Parathyroid adenoma (tissue), 2 donors: ENCODE results near the gene SLC44A3.

ENCODE experiments used
- H2AFZ ChIP-seq: fragments of 300-600 bp; sonication (generic); one replicate; pipeline ENCODE4 v1.7.0; 2017; ENCODE audit warnings: antibody characterized with exemption, mild to moderate bottlenecking
- H3K27ac ChIP-seq: fragments of 300-600 bp; sonication (generic); one replicate; pipeline ENCODE4 v1.7.0; 2017
- H3K27me3 ChIP-seq: fragments of 300-600 bp; sonication (generic); one replicate; pipeline ENCODE4 v1.7.0; 2017; ENCODE audit warnings: low read length; ENCODE audit not compliant: control insufficient read depth, insufficient read depth
- H3K36me3 ChIP-seq: fragments of 300-600 bp; sonication (generic); one replicate; pipeline ENCODE4 v1.7.0; 2017; ENCODE audit warnings: low read length; ENCODE audit not compliant: control insufficient read depth, insufficient read depth
- H3K4me1 ChIP-seq: fragments of 300-600 bp; sonication (generic); one replicate; pipeline ENCODE4 v1.7.0; 2017; ENCODE audit warnings: control low read depth
- H3K4me2 ChIP-seq: fragments of 300-600 bp; sonication (generic); one replicate; pipeline ENCODE4 v1.7.0; 2017; ENCODE audit warnings: low read length
- H3K4me3 ChIP-seq: fragments of 300-600 bp; sonication (generic); one replicate; pipeline ENCODE4 v1.7.0; 2017; ENCODE audit warnings: low read depth, low read length
- H3K79me2 ChIP-seq: fragments of 300-600 bp; sonication (generic); one replicate; pipeline ENCODE4 v1.7.0; 2017; ENCODE audit warnings: control low read depth
- H3K9ac ChIP-seq: fragments of 300-600 bp; sonication (generic); one replicate; pipeline ENCODE4 v1.7.0; 2017; ENCODE audit warnings: mild to moderate bottlenecking
- H3K9me3 ChIP-seq: fragments of 300-600 bp; sonication (generic); one replicate; pipeline ENCODE4 v1.7.0; 2017; ENCODE audit warnings: low read length; ENCODE audit not compliant: control insufficient read depth
- TF ChIP-seq, protein P1 (sequence below): fragments of 300-600 bp; sonication (generic); IDR thresholded peaks from one replicate; pipeline ENCODE4 v1.7.0; 2017; ENCODE audit warnings: antibody characterized with exemption, mild to moderate bottlenecking
- donor health status: primary hyperparathyroidism.

Gene SLC44A3

DNA sequence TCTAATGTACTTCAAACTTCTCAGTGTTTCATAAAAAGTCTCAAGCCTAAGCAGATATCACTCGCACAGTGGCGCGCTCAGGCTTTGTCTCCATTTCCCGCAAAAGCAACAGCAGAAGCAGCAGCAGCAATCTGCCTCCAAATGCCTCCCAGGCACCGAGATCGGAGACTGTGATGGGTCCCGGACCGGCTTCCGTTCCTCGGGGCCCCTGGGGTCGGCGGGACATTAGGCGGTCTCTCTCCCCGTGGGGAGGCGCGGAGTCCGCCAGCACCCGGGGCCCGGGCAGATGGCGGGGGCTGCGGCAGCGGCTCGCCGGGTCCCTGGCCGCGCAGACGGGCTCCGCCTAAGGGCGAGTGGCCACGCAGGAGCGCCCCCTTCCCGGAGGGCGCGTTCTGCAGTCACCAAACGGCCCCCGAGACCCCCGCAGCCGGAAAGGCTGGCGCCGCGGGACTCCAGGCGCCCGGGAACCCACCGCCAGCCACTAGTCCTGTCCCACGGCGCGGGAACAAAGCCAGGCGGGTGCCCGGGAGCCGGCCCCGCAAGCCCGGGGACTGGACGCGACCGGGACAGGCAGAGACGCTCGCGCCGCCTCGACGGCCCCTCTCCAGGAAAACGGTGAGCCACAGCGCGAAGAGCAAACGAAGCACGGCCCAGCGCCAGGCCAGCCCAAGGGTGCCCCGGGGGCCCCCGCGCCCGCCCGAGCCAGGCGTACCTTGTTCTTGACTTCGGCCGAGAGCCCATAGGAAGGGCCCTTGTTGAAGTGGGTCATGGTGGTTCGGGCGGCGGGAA is 106.2 kb downstream of the SLC44A3 start:
- Histone ChIP-seq H3K27me3 (no peaks in the 10 kb centered on the region), H3K9me3 (no peaks in the 10 kb centered on the region), H2AFZ (peak overlapping the region; percentile 89), H3K4me2 (peak overlapping the region; percentile 66), H3K4me3 (peak overlapping the region; percentile 72), H3K27ac (peak overlapping the region; percentile 80), H3K79me2 (peaks cover 13% of the 10 kb centered on the region), H3K36me3 (no peaks in the 10 kb centered on the region), H3K4me1 (no peaks in the 10 kb centered on the region), H3K9ac (peak overlapping the region; percentile 67)
- TF ChIP-seq, protein P1, sequence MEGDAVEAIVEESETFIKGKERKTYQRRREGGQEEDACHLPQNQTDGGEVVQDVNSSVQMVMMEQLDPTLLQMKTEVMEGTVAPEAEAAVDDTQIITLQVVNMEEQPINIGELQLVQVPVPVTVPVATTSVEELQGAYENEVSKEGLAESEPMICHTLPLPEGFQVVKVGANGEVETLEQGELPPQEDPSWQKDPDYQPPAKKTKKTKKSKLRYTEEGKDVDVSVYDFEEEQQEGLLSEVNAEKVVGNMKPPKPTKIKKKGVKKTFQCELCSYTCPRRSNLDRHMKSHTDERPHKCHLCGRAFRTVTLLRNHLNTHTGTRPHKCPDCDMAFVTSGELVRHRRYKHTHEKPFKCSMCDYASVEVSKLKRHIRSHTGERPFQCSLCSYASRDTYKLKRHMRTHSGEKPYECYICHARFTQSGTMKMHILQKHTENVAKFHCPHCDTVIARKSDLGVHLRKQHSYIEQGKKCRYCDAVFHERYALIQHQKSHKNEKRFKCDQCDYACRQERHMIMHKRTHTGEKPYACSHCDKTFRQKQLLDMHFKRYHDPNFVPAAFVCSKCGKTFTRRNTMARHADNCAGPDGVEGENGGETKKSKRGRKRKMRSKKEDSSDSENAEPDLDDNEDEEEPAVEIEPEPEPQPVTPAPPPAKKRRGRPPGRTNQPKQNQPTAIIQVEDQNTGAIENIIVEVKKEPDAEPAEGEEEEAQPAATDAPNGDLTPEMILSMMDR: no peak

- Histone ChIP-seq H3K4me1 (no peaks in the 10 kb centered on the region), H3K36me3 (no peaks in the 10 kb centered on the region), H3K4me2 (peak within 1 kb of the TSS; percentile 66), H3K9ac (peak within 1 kb of the TSS; percentile 67), H3K4me3 (peak within 1 kb of the TSS; percentile 72), H3K27ac (peak within 1 kb of the TSS; percentile 80), H2AFZ (peak within 1 kb of the TSS; percentile 89), H3K9me3 (no peaks in the 10 kb centered on the region), H3K79me2 (peaks cover 13% of the 10 kb centered on the region), H3K27me3 (no peaks in the 10 kb centered on the region)
- TF ChIP-seq, protein P1: no peak
Observed at GRCh38 chr1:94926915-94927404, 106.8 kb downstream of the SLC44A3 start, which contains the start of gene CNN3. Gene CNN3, minus strand, starts transcription at chr1:94927110. Its CDS starts 216 bp downstream, at chr1:94926894.

DNA sequence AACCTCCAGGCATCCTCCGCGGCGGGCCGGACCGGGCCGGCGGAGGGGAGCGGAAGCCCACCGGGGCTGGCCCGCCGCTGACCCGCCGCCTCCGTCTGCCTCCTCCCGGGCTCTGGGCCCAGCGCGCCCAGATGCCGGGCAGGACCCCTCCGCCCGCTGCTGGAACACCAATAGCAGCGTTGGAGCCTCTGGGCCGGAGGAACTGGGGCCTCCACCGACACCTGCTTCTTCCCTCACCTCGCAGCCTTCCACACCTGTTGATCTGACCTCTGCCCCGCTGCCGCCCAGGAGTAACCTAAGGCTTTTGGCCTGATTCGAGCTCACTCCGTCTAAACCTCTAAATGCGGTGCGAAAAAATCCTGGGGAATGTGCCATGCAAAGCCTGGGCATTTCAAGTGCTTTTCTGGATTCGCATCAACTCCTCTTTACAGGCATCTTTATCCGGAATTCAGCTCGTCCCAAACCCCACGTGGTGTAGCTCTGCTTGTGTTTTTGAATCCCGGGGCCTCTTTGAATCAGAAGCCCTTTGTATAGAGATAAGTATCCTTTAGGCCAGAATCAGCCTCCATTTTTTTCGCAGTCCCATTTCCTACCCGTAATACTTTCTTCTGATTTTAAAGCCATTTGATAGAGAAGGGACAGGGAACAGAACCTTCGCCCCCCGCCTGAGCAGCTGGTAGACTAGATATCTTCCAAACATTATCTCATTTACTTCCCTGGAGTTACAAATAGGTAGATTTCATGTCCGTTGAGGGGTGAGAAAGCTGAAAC is 107.4 kb downstream of the SLC44A3 start:
- Histone ChIP-seq H3K9me3 (no peaks in the 10 kb centered on the region), H3K4me3 (peak overlapping the region; percentile 72), H3K4me2 (peak overlapping the region; percentile 66), H3K9ac (no peak overlapping the region), H3K27me3 (no peaks in the 10 kb centered on the region), H3K4me1 (no peaks in the 10 kb centered on the region), H2AFZ (peak overlapping the region; percentile 89), H3K27ac (peak overlapping the region; percentile 80), H3K79me2 (peaks cover 11% of the 10 kb centered on the region), H3K36me3 (no peaks in the 10 kb centered on the region)
- TF ChIP-seq, protein P1: no peak

DNA sequence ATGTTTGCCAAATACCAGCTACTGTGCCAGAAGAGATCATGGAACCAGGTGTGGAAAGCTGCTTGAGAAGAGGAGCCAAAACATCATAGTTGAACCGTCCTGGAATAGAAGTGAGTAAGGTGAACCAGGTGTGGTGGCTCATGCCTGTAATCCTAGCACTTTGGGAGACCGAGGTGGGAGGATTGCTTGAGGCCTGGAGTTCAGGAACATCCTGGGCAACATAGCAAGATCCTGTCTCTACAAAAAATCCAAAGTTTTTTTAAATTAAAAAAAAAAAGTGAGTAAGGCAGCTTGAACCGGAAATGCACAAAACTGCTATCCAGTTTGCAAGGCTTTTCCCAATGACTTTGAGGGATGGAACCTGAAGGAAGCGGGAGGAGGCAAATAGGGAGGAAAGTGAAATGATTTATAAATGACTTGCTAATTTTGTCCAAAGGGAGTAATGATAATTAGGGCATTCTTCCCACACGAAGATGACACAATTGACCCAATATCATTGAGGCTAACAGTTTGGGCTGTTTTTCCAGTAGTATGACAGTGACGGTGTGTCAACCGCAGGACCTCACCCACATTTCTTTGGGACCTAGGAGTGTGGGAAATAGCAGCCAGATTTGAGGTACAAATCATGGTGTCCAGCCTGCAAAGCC is 108.3 kb downstream of the SLC44A3 start:
- H3K9me3 ChIP-seq: no peaks in the 10 kb centered on the region
- H3K9ac ChIP-seq: no peak overlapping the region
- H3K4me1 ChIP-seq: no peaks in the 10 kb centered on the region
- peak overlapping the region; percentile 89 for H2AFZ ChIP-seq
- peak overlapping the region; percentile 80 for H3K27ac ChIP-seq
- H3K4me2 ChIP-seq: peak overlapping the region; percentile 66
- H3K79me2 ChIP-seq: peaks cover 7% of the 10 kb centered on the region
- H3K4me3 ChIP-seq: peak overlapping the region; percentile 72
- no peaks in the 10 kb centered on the region for H3K27me3 ChIP-seq
- H3K36me3 ChIP-seq: no peaks in the 10 kb centered on the region
- TF ChIP-seq, protein P1: no peak
